ENCODE data around the gene ALG14. TPM values are rescaled to one million over a fixed set of nuclear protein-coding genes. Genes with fewer than 3 reads are reported as not detected.

Gene ALG14
- total RNA-seq, 1 experiment from 2014 or later, result 5.7 TPM

DNA sequence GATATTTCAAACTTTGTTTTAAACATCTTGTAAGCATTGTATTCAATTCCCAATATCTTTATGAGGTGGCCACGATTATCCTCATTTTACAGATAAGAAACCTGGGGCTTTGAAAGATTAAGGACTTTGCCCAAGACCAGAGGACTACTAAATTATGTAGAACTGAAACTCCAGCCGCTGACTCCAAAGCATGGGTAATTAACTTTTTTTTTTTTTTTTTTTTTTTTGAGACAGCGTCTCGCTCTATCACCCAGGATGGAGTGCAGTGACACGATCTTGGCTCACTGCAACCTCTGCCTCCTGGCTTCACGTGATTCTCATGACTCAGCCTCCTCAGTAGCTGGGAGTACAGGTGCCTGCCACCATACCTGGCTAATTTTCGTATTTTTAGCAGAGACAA is 68.7 kb downstream of the ALG14 start:
- no peaks in the 10 kb centered on the region for H3K36me3 ChIP-seq (ENCODE audit: control insufficient read depth in 1 of 2, insufficient read depth in 2 of 2, low read length in 2 of 2)
- H3K9me2 ChIP-seq (ENCODE audit: insufficient read depth), result no peaks in the 10 kb centered on the region
- no TSS peak for BruUV-seq (replicated peaks)
- H3K9ac ChIP-seq (ENCODE audit: low read length), result no peak overlapping the region
- no peak overlapping the region for H3K4me3 ChIP-seq (replicated peaks in 1 of 2; ENCODE audit: low read depth in 1 of 2, low read length in 2 of 2)
- peak overlapping the region; percentile 20; the same call in 1 of the 2 replicates for H3K4me2 ChIP-seq (ENCODE audit: low read length)
- TF ChIP-seq JUND (IDR thresholded peaks at IDR 0.05) (peak; percentile 17; the same call in 1 of the 2 replicates), FOSL1 (IDR thresholded peaks at IDR 0.05; ENCODE audit: low read depth) (no peak), CBX3 (IDR thresholded peaks at IDR 0.05; ENCODE audit: low read depth) (no peak), EGR1 (IDR thresholded peaks at IDR 0.05; ENCODE audit: low read depth) (no peak), ZNF274 (IDR thresholded peaks at IDR 0.05; ENCODE audit: low read depth, low read length) (no peak), RAD21 (IDR thresholded peaks at IDR 0.05; ENCODE audit: low read depth) (no peak)
- no peak overlapping the region for H3K27ac ChIP-seq (ENCODE audit: low read depth, low read length)
- CTCF ChIA-PET, result no interaction called here
- ATAC-seq, result peak; percentile 47; the same call in 1 of the 2 replicates
- DNase-seq (ENCODE audit: low read depth, low spot score), result no peak
- no peaks in the 10 kb centered on the region for H3K27me3 ChIP-seq (ENCODE audit: insufficient read depth, low read length)
- RAD21 ChIA-PET (ENCODE audit: low non-redundant PET in 1 of 2, low total read pairs in 2 of 2, uncharacterized antibody in 2 of 2, unreplicated experiment in 2 of 2), result interaction anchor here in 1 of 2 experiments (0.7 kb wide), 1 partner anchor 276 kb away, joined by 3 read pairs; no protein-coding TSS in a partner anchor
- no peaks in the 10 kb centered on the region for H3K9me3 ChIP-seq (ENCODE audit: control insufficient read depth in 1 of 2, insufficient read depth in 1 of 2, low read depth in 1 of 2, low read length in 2 of 2)
- no peak overlapping the region for H2AFZ ChIP-seq (ENCODE audit: low read depth, low read length, poor library complexity, severe bottlenecking)
- no peaks in the 10 kb centered on the region for H3K79me2 ChIP-seq (ENCODE audit: insufficient read depth, low read length)
- POLR2A ChIA-PET, result no interaction called here
- intact Hi-C loops (cut with micrococcal nuclease), result no loop called here
- H4K20me1 ChIP-seq (ENCODE audit: insufficient read depth), result no peaks in the 10 kb centered on the region
- peaks cover 3 to 18% of the 10 kb centered on the region in 2 experiments; a peak in 3 of 4 replicates for H3K4me1 ChIP-seq (ENCODE audit: control insufficient read depth in 1 of 2, insufficient read depth in 2 of 2, low read length in 2 of 2)

DNA sequence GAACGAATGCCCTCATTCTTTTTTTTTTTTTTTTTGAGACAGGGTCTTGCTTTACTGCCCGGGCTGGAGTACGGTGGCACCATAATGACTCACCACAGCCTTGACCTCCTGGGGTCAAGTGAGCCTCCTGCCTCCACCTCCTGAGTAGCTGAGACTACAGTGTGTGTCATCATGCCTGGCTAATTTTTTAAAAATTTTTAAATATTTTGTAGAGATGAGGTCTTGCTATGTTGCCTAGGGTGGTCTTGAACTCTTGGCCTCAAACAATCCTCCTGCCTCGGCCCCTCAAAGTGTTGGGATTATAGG is 69.4 kb downstream of the ALG14 start:
- no peak for DNase-seq (ENCODE audit: low read depth, low spot score)
- Histone ChIP-seq H4K20me1 (ENCODE audit: insufficient read depth) (no peaks in the 10 kb centered on the region), H3K9ac (ENCODE audit: low read length) (no peak overlapping the region), H3K4me3 (replicated peaks in 1 of 2; ENCODE audit: low read depth in 1 of 2, low read length in 2 of 2) (no peak overlapping the region), H2AFZ (ENCODE audit: low read depth, low read length, poor library complexity, severe bottlenecking) (no peak overlapping the region), H3K4me1 (ENCODE audit: control insufficient read depth in 1 of 2, insufficient read depth in 2 of 2, low read length in 2 of 2) (peaks cover 3 to 18% of the 10 kb centered on the region in 2 experiments; a peak in 3 of 4 replicates), H3K36me3 (ENCODE audit: control insufficient read depth in 1 of 2, insufficient read depth in 2 of 2, low read length in 2 of 2) (no peaks in the 10 kb centered on the region), H3K4me2 (ENCODE audit: low read length) (peak overlapping the region; percentile 20), H3K27me3 (ENCODE audit: insufficient read depth, low read length) (no peaks in the 10 kb centered on the region), H3K79me2 (ENCODE audit: insufficient read depth, low read length) (no peaks in the 10 kb centered on the region), H3K9me3 (ENCODE audit: control insufficient read depth in 1 of 2, insufficient read depth in 1 of 2, low read depth in 1 of 2, low read length in 2 of 2) (no peaks in the 10 kb centered on the region), H3K27ac (ENCODE audit: low read depth, low read length) (no peak overlapping the region), H3K9me2 (ENCODE audit: insufficient read depth) (no peaks in the 10 kb centered on the region)
- ChIA-PET CTCF (no interaction called here), POLR2A (no interaction called here), RAD21 (ENCODE audit: low non-redundant PET in 1 of 2, low total read pairs in 2 of 2, uncharacterized antibody in 2 of 2, unreplicated experiment in 2 of 2) (no interaction called here)
- no TSS peak for BruUV-seq (replicated peaks)
- TF ChIP-seq, protein P1, sequence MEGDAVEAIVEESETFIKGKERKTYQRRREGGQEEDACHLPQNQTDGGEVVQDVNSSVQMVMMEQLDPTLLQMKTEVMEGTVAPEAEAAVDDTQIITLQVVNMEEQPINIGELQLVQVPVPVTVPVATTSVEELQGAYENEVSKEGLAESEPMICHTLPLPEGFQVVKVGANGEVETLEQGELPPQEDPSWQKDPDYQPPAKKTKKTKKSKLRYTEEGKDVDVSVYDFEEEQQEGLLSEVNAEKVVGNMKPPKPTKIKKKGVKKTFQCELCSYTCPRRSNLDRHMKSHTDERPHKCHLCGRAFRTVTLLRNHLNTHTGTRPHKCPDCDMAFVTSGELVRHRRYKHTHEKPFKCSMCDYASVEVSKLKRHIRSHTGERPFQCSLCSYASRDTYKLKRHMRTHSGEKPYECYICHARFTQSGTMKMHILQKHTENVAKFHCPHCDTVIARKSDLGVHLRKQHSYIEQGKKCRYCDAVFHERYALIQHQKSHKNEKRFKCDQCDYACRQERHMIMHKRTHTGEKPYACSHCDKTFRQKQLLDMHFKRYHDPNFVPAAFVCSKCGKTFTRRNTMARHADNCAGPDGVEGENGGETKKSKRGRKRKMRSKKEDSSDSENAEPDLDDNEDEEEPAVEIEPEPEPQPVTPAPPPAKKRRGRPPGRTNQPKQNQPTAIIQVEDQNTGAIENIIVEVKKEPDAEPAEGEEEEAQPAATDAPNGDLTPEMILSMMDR (IDR thresholded peaks at IDR 0.05 in 2 of 3, conservative IDR thresholded peaks at IDR 0.05 in 1 of 3; ENCODE audit: borderline replicate concordance in 1 of 3, insufficient read depth in 1 of 3, low read depth in 2 of 3, low read length in 2 of 3), result no peak
- 0 out of 2 replicates have a peak, but pooled peaks have one; percentile 11 for TF ChIP-seq FOSL1 (IDR thresholded peaks at IDR 0.05; ENCODE audit: low read depth)
- intact Hi-C loops (cut with micrococcal nuclease), result no loop called here
- ATAC-seq, result no peak

All from HCT116 (cell line).